Measurements from ENCODE around the gene TFR2. TPM values are rescaled to one million over a fixed set of nuclear protein-coding genes. Genes with fewer than 3 reads are reported as not detected.

The TFR2 gene
- under 1 TPM; 0.29 to 0.79 TPM for total RNA-seq
- long read RNA-seq, partial matches to known transcripts: 1 of 1 reads
- long read RNA-seq, other reads (novel, unspliced or antisense): 0 of 1 reads

- no peak for DNase-seq
- intact Hi-C loops (cut with DNase I): no loop called here
- no peak for ATAC-seq
Measured at GRCh38 chr7:100641463-100641859, at the start of gene TFR2. TFR2 (minus strand) TSS chr7:100641552; CDS start chr7:100641509, 43 bp downstream.

DNA sequence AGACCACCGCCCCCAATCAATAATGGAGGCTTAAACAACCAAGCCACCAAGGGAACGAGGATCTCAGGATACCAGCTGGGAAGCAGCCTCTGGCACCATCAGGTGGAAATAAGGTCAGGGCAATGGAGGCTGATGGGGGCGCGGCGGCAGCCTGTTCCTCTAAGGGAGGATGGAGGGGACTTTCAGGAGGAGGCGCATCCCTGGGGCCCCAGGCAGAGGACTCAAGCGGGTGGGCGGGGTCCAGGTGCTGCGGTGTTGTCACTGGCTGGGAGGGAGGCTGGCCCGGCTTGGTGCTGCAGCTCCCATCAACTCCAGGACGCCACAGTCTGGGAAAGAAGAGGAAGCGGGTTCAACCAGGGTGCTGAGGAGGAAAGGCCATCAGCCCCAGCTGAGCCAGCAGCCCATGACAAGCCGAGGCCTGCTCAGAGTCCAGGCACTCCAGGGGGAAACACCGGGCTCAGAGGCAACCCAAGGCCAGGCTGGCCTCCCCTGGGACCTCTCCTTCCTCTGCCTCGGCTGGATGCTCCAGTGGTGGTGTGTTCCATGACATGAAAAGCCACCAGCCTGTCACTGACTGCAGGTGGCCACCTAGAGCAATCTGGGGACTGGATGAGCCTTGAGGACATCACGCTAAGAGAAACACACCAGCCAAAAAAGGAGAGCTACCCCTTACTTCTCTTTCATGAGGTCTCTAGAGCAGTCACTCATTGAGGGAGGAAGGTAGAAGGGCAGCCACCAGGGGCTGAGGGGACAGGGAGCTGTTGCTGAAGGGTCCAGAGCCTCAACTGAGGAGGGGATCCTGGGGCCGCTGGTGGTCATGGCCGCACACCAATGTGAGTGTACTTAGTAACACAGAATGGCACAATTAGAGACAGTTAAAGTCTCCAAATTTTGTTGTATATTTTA, 48.1 kb upstream of the TFR2 start:
- peak; percentile 24 for DNase-seq
- no peak for ATAC-seq
- intact Hi-C loops (cut with DNase I): loop anchor here (5.0 to 10.0 kb wide), 4 partner anchors 85 to 212 kb away; partner anchors contain the start of genes PCOLCE (in 1 of the 2), SAP25 (in 1 of the 2) and TSC22D4 (in 1 of the 2)

DNA sequence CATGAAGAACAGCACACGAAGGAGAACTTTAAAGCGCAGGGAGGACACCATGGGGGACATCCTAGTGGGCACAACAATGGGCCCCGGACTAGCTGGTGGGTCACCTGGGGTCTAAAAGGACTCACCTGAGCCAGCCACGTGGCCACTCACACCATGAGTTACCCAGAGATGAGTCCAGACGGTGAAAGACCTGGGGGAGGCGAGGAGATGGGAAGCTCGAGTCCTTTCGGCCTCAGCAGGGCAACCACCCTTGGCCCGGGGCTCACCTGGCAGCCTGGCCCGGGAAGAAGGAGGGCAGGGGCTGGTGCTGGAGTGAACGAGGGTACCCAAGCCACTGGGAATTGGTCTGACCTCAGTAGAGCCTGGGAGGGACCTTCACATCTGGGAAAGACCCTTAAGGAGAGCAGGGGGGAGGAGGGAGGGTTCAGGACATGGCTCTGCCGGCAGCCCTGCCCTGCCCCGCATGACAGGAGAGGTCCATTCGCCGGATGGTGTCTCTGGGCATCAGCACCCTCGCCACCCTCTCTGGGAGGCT, 47.0 kb upstream of the TFR2 start:
- intact Hi-C loops (cut with DNase I): loop anchor here in 1 of 2 donors (10.0 kb wide), 2 partner anchors 84 to 114 kb away; partner anchors contain the start of genes PCOLCE and SAP25
- ATAC-seq (no peak), DNase-seq (peak; percentile 17)

DNA sequence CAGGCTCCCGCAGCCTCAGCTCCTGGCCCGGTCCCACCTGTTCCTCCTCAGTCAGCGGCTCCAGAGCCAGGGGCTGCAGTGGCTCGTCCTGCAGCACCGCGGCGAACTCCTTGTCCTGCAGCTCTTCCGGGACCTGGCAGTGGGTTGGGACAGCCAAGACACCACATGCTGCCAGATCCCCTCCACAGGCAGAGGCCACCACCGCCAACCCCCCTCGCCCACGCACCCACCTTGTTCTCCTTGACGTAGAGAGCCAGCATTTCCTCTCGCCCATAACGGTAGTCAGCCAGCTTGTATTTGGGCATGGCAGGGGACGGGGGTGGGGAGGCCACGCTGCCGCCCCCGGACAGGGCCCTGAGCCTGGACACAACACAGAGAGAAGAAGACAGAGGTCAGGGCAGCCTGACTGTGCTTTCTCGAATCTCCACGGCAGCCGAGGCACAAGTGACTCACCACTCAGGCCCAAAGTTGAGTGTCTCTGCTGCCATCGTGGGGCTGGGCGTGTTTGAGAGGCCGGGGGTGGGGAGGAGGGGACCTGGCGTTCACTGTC, 46.5 kb upstream of the TFR2 start:
- ATAC-seq (no peak), DNase-seq (peak; percentile 18)
- intact Hi-C loops (cut with DNase I): loop anchor here in 1 of 2 donors (10.0 kb wide), 2 partner anchors 83 to 113 kb away; partner anchors contain the start of genes PCOLCE and SAP25

- DNase-seq (no peak), ATAC-seq (no peak)
- intact Hi-C loops (cut with DNase I): loop anchor here in 1 of 2 donors (10.0 kb wide), 2 partner anchors 82 to 112 kb away; partner anchors contain the start of genes PCOLCE and SAP25
Measured at GRCh38 chr7:100687261-100687660, 45.9 kb upstream of the TFR2 start.

DNA sequence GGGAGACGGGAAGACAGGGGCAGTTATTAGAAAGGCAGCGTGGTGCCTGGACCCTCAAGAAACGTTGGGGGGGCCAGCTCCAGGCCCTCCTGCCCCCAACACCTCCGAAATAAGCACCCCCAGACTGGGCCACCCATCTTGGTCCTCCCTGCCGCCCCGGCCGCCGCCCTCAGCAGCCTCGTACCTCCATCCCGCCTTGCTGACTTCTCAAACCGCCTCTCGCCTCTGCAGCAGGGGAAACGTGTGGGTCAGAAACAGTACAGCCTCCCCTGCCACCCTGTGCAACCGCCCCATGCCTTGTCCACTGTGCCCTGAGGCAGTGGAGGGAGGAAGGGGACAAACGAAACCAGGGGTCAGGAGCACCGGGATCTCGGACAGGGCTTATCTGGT, 45.5 kb upstream of the TFR2 start:
- DNase-seq (no peak), ATAC-seq (no peak)
- intact Hi-C loops (cut with DNase I): loop anchor here in 1 of 2 donors (10.0 kb wide), 2 partner anchors 82 to 112 kb away; partner anchors contain the start of genes PCOLCE and SAP25

GRCh38 chr7:100686201-100686821, 45.0 kb upstream of the TFR2 start:
- DNase-seq (no peak), ATAC-seq (no peak)
- intact Hi-C loops (cut with DNase I): loop anchor here in 1 of 2 donors (10.0 kb wide), 2 partner anchors 82 to 112 kb away; partner anchors contain the start of genes PCOLCE and SAP25

DNA sequence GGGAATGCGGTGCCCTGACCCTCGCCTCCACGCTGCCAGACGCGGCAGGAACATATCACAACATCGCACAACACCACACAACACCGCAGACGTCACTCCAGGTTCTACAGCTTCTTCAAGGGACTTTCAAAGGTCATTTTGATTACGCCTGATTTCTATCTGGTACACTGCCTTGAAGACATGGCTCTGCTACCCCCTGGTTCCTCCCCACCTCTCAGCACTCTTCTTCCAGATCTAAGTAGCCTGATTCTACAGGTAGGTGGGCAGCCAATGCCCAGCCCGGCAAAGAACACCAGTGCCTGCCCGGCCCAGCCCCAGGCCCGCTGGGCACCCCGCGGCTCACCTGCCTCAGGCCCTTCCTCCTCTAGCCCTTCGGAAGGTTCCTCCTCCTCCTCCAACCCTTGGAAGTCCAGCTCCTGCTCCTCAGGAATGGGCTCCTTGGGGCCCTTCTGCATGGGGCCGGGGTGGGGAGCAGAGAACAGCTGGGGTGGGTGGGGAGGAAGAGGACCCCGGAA, 44.3 kb upstream of the TFR2 start:
- DNase-seq (no peak), ATAC-seq (no peak)
- intact Hi-C loops (cut with DNase I): loop anchor here in 1 of 2 donors (10.0 kb wide), 2 partner anchors 81 to 111 kb away; partner anchors contain the start of genes PCOLCE and SAP25

DNA sequence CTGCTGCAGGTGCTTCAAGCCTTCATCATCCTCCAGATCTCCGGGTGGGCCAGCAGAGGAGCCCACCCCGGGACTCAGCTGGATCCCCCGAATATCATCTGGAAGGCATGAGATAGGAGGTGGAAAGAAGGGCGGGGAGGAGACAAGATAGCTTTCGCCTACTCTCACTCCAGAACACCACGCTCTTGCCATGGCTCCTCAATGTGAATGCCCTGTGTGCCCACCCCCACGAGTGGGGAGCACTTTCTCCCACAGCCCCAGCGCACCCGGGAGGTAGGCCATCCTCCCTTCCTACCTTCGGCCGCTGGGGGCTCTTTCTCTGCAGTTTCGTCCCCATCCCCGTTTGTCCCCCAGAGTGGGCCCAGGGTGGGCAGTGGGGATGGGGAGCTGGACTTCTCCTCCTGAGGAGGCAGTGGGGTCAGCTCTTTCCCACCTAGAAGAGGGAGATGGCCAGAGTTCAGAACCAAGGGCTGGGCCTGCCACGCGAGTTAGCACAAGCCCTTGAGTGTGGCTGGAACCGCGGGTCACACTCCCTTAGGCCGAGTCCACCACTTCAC, 43.8 kb upstream of the TFR2 start:
- DNase-seq (no peak), ATAC-seq (no peak)
- intact Hi-C loops (cut with DNase I): loop anchor here in 1 of 2 donors (10.0 kb wide), 2 partner anchors 80 to 110 kb away; partner anchors contain the start of genes PCOLCE and SAP25

DNA sequence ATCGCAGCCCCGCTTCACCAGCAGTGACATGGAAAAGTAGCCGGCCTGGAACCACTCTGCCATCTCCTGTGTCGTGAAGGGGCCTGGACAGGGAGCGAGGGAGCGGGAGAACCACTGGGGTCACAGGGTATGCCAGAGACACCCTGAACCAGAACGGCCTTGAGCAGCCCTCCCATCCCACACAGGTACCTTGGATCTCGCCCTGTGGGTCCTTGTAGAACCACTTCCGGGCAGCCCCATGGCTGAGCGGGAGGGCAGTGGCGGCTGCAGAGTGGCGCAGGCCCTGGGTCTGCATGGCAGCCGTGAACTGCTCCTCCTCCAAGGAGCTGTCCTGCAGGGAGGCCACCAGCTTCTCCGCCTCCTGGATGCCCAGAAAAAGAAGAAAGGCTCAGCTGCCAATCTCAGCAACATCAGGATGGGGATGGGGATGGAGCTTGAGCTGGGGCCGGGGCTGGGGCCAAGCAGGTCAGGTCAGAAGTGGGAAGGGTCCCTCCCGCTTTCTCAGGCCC, 43.2 kb upstream of the TFR2 start:
- ATAC-seq (no peak), DNase-seq (peak; percentile 18)
- intact Hi-C loops (cut with DNase I): loop anchor here in 1 of 2 donors (10.0 kb wide), 2 partner anchors 80 to 110 kb away; partner anchors contain the start of genes PCOLCE and SAP25

GRCh38 chr7:100683659-100684533, 42.5 kb upstream of the TFR2 start:
- intact Hi-C loops (cut with DNase I): loop anchor here in 1 of 2 donors (10.0 kb wide), 2 partner anchors 79 to 109 kb away; partner anchors contain the start of genes PCOLCE and SAP25

DNA sequence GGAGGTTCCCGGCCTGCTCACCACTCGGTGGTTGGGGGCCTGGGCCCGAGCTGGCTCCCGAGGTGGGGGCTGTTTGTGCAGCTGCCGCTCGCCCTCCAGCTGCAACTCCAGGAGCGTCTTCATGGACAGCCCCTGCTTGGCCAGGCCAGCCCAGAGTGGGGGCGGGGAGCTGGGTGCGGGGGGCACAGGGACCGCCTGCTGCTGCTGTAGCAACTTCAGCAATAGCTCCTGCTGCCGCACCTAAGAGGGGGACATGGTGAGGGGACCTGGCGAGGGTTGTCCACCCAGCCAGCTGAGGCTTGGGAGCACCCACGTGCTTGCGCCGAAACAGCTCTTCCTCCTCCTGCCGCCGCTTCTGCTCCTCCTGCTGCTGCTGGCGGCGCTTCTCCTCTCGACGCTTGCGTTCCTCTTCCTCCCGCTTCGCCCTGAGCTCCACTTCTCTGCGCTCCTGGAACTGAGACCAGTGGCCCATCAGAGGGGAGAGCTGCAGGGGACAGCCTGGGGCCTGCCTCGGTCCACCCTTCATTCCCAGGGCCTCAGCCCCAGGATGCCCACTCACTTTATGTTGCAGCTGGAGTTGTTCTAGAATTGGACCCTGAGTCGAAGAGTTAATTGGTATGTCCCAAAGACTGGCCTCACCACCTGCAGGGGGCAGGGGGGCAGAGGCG, 41.8 kb upstream of the TFR2 start:
- DNase-seq (no peak), ATAC-seq (no peak)
- intact Hi-C loops (cut with DNase I): loop anchor here in 1 of 2 donors (10.0 kb wide), 2 partner anchors 78 to 108 kb away; partner anchors contain the start of genes PCOLCE and SAP25

More at GRCh38 chr7:100683659-100684533, 42.5 kb upstream of the TFR2 start:
- DNase-seq (no peak), ATAC-seq (no peak)

- ATAC-seq (no peak), DNase-seq (no peak)
- intact Hi-C loops (cut with DNase I): loop anchor here in 1 of 2 donors (10.0 kb wide), 2 partner anchors 77 to 107 kb away; partner anchors contain the start of genes PCOLCE and SAP25
Measured at GRCh38 chr7:100682228-100682741, 40.9 kb upstream of the TFR2 start.

DNA sequence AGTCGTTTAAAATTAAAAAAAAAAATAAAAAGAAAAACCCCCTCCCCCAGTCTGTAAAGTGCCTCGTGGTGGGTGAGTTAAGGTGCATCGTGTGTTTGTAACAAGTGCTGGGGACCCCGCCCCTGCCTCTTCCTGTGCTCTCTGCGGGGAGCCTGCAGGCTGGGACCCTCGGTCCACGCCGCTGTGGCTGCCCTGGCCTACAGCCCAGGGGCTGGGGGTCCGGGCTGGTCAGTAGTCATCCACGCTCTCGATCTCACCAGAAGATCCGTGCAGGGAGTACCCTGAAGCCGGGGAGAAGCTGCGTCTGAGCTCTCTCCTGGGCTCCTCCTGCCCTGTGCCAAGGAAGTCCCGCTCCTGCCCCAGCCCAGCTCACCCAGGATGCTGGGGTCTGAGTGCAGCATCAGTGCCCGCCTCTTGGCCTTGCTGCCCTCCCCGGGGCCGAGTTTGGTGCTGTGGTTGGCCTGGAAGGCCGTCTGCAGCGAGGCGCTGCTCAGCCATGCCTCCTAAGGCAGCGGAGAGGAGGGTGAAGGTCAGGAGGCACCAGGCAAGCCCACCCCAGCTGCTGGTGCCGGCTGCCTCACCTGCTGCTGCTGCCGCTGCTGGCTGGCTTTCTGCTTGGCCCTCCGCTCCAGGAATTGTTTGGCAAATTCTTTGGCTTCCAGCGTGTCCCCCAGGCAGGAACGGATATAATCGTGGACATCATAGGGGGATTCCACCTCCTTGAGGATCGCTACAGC, 40.3 kb upstream of the TFR2 start:
- DNase-seq (no peak), ATAC-seq (no peak)
- intact Hi-C loops (cut with DNase I): loop anchor here in 1 of 2 donors (10.0 kb wide), 2 partner anchors 77 to 107 kb away; partner anchors contain the start of genes PCOLCE and SAP25

Data from left cardiac atrium (tissue), 4 donors.